GM23338 (cell line): Measurements from ENCODE around the gene ANKRD6. TPM values are rescaled to one million over a fixed set of nuclear protein-coding genes. Genes with fewer than 3 reads are reported as not detected.
A peak's percentile ranks its signal among the peaks of the same experiment; 100 is the strongest.

Experiments used
- ATAC-seq: fragments of 200-7000 bp; cut with Tn5 transposase; 3 replicates; pipeline ENCODE4 v1.9.1; 2020
- DNase-seq: peaks from one replicate; pipeline ENCODE4 v3.0.0-alpha.2; 2015; ENCODE audit warnings: low spot score
- H2AFZ ChIP-seq: fragments of 200-600 bp; sonication (generic); 2 replicates; pipeline ENCODE4 v1.8.0; 2016; ENCODE audit warnings: antibody characterized with exemption, mild to moderate bottlenecking, moderate library complexity
- H3F3A ChIP-seq: fragments of 200-600 bp; sonication (generic); replicated peaks from 2 replicates; pipeline ENCODE4 v1.8.0; 2017; ENCODE audit warnings: antibody characterized with exemption, mixed run types, low read depth
- H3K27ac ChIP-seq: fragments of 200-600 bp; sonication (generic); 2 replicates; pipeline ENCODE4 v1.6.1; 2016; ENCODE audit warnings: low read depth
- H3K27me3 ChIP-seq: fragments of 200-600 bp; sonication (generic); 2 replicates; pipeline ENCODE4 v1.8.0; 2016; ENCODE audit warnings: mild to moderate bottlenecking, mixed run types, moderate library complexity; ENCODE audit not compliant: insufficient read depth
- H3K36me3 ChIP-seq: fragments of 200-600 bp; sonication (generic); 2 replicates; pipeline ENCODE4 v1.8.0; 2016; ENCODE audit warnings: mild to moderate bottlenecking; ENCODE audit not compliant: insufficient read depth
- H3K4me1 ChIP-seq: fragments of 200-600 bp; sonication (generic); 2 replicates; pipeline ENCODE4 v1.8.0; 2016; ENCODE audit warnings: mild to moderate bottlenecking, moderate library complexity; ENCODE audit not compliant: insufficient read depth
- H3K4me2 ChIP-seq: fragments of 200-600 bp; sonication (generic); 2 replicates; pipeline ENCODE4 v1.7.1; 2017; ENCODE audit warnings: mixed run types
- H3K4me3 ChIP-seq: fragments of 200-600 bp; sonication (generic); 2 replicates; pipeline ENCODE4 v1.6.1; 2016; ENCODE audit warnings: mixed run types
- H3K79me2 ChIP-seq: fragments of 200-600 bp; sonication (generic); replicated peaks from 2 replicates; pipeline ENCODE4 v1.8.0; 2017; ENCODE audit warnings: mild to moderate bottlenecking; ENCODE audit not compliant: insufficient read depth
- H3K9me2 ChIP-seq: fragments of 200-600 bp; sonication (generic); 2 replicates; pipeline ENCODE4 v1.8.0; 2017; ENCODE audit not compliant: insufficient read depth
- H4K20me1 ChIP-seq: fragments of 200-600 bp; sonication (generic); replicated peaks from 2 replicates; pipeline ENCODE4 v1.8.0; 2017; ENCODE audit warnings: mild to moderate bottlenecking; ENCODE audit not compliant: insufficient read depth
- H3K27ac Mint-ChIP-seq: 2 replicates; pipeline ENCODE4 v1.8.0; 2020; ENCODE audit warnings: inconsistent platforms, mild to moderate bottlenecking, moderate library complexity, mixed read lengths
- H3K27me3 Mint-ChIP-seq: 3 replicates; pipeline ENCODE4 v1.8.0; 2022; ENCODE audit warnings: low read depth, mild to moderate bottlenecking, moderate library complexity, mixed read lengths, inconsistent platforms; ENCODE audit not compliant: insufficient read depth, poor library complexity
- H3K36me3 Mint-ChIP-seq: 3 replicates; pipeline ENCODE4 v1.8.0; 2021; ENCODE audit warnings: low read depth, mild to moderate bottlenecking, inconsistent platforms, moderate library complexity, mixed read lengths
- H3K4me1 Mint-ChIP-seq: 3 replicates; pipeline ENCODE4 v1.8.0; 2020; ENCODE audit warnings: mild to moderate bottlenecking, inconsistent platforms, mixed read lengths
- H3K4me3 Mint-ChIP-seq: 3 replicates; pipeline ENCODE4 v1.8.0; 2021; ENCODE audit warnings: moderate library complexity, mild to moderate bottlenecking, inconsistent platforms, mixed read lengths
- H3K9me3 Mint-ChIP-seq: 3 replicates; pipeline ENCODE4 v1.8.0; 2020; ENCODE audit warnings: moderate library complexity, mild to moderate bottlenecking, inconsistent platforms, mixed read lengths
- CREB1 ChIP-seq: fragments of 250-450 bp; sonication (Bioruptor Pico); IDR thresholded peaks from 2 replicates; pipeline ENCODE4 v1.5.0; 2020; ENCODE audit warnings: low read depth, mild to moderate bottlenecking, moderate library complexity
- ETS1 ChIP-seq: IDR thresholded peaks from 2 replicates; pipeline ENCODE4 v1.6.1; 2016; ENCODE audit warnings: antibody characterized with exemption
- JUNB ChIP-seq: IDR thresholded peaks from one replicate; pipeline ENCODE4 v1.6.1; 2016; ENCODE audit warnings: antibody characterized with exemption; ENCODE audit not compliant: unreplicated experiment
- POLR2AphosphoS5 ChIP-seq: IDR thresholded peaks from 2 replicates; pipeline ENCODE4 v1.6.1; 2016; ENCODE audit warnings: antibody characterized with exemption, low read depth
- STAT1 ChIP-seq: IDR thresholded peaks from one replicate; pipeline ENCODE4 v1.6.1; 2016; ENCODE audit warnings: antibody characterized with exemption; ENCODE audit not compliant: unreplicated experiment
- polyA plus RNA-seq: library from polyadenylated mRNA; unstranded; fragments of >200 nt; fragmentation: Nextera tagmentation; extraction: Ambion mirVana; gene quantifications from 2 replicates; pipeline ENCODE4 v1.2.1, GENCODE V29; 2016
- total RNA-seq: library from RNA; depleted of rRNA; stranded (reverse); fragments of >200 nt; shearing (Covaris generic); gene quantifications from 2 replicates; pipeline ENCODE4 v1.2.3, GENCODE V29; 2014
- TF ChIP-seq, protein P1 (sequence below): fragments of 250-450 bp; sonication (Bioruptor Pico); IDR thresholded peaks from 2 replicates; pipeline ENCODE4 v1.5.0; 2020; ENCODE audit warnings: mild to moderate bottlenecking, moderate library complexity

Gene ANKRD6
- total and polyA plus RNA-seq, 2 experiments from 2014 or later: 3.2 to 9.2 TPM

DNA sequence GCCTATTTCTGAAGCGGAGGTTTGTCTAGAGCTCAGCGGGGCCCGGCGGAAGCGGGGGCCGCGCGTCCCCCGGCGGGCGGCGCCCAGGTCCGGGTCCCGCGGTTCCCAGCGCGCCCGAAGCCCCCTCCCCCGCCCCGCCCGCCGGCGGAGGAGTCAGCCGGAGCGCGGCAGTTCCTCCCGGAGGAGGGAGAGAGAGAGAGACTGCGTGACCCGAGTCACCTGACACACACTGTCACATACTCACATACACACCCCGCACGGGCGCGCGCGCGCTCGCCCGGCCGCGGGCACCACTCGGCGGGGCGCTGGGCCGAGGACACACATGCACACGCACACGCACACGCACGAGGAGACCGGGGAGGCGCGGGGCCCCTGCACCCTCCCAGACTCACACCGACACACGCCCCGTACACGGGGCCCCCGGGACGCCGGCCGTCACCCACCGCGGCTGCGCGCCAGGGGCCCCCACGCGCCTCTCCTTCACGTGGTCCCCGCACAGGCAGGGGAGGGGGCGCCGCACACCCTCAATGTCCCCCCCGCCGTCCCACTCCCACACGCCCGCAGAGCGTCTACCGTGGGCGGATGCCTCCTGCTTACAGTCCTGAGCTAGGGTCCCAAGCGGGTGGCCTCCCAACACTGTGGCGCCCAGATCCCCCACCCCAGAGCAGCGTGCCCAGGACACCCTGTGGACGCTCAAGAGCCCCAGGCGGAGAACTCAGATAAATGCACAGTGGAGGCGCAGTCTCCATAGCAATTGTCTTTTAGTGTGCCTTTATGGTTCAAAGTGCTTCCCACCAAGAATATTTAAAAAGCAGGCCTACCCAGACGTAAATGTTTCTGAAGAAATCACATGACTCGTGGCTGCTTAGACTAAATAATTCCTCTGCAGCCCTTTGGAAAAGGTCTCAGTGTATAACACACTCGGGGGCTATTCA lies 20.6 kb upstream of the ANKRD6 start, which contains the start of gene RRAGD:
Gene RRAGD, minus strand, starts transcription at position 203 of the 935 bp plus-strand sequence. CDS start 280 bp downstream, outside the sequence.
- no peak for TF ChIP-seq CREB1 (CRISPR knock-in tag)
- Histone ChIP-seq H4K20me1 (no peaks in the 10 kb centered on the region; the same call in 1 of the 2 replicates), H3K27me3 (peaks cover 39% of the 10 kb centered on the region), H3K4me2 (peak within 1 kb of the TSS; percentile 80), H2AFZ (peak within 1 kb of the TSS; percentile 91), H3K79me2 (peaks cover 19% of the 10 kb centered on the region), H3K4me3 (peak within 1 kb of the TSS; percentile 90), H3K4me1 (peaks cover 31% of the 10 kb centered on the region), H3K36me3 (no peaks in the 10 kb centered on the region), H3K27ac (no peak within 1 kb of the TSS), H3F3A (peaks cover 6% of the 10 kb centered on the region; the same call in 1 of the 2 replicates), H3K9me2 (no peaks in the 10 kb centered on the region)
- DNase-seq (peak; percentile 70), ATAC-seq (peak; percentile 32)
- H3K36me3 Mint-ChIP-seq: no peaks in the 10 kb centered on the region
- H3K4me3 Mint-ChIP-seq: peak within 1 kb of the TSS; percentile 87
- peaks cover 31% of the 10 kb centered on the region for H3K4me1 Mint-ChIP-seq
- H3K27me3 Mint-ChIP-seq: peaks cover 33% of the 10 kb centered on the region
- no peak within 1 kb of the TSS for H3K27ac Mint-ChIP-seq
- H3K9me3 Mint-ChIP-seq: no peaks in the 10 kb centered on the region

DNA sequence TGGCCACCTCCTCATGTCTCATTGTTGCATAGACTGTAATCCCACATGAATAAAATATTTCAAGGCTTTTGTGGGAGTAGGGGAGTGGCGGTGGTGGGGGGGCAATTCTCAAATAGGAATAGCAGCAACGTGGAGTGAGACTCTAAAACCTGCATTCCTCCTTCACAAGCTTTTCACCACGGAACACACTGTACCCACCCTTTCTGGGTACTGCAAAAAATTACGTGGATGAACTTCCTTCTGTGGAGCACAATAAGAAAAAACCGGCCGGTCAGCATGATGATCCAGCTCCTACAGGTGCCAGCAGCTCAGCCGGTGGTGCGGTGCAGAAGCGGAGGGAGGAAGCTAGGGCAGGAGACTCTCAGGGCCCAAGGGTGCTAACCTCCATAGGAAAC lies 19.9 kb upstream of the ANKRD6 start:
- Mint-ChIP-seq H3K27ac (no peak overlapping the region), H3K4me1 (peaks cover 24% of the 10 kb centered on the region), H3K9me3 (no peaks in the 10 kb centered on the region), H3K36me3 (no peaks in the 10 kb centered on the region), H3K4me3 (peak overlapping the region; percentile 85), H3K27me3 (peaks cover 33% of the 10 kb centered on the region)
- no peak for ATAC-seq
- Histone ChIP-seq H3K4me1 (peaks cover 24% of the 10 kb centered on the region), H3K4me2 (peak overlapping the region; percentile 80), H3F3A (peaks cover 6% of the 10 kb centered on the region; the same call in 1 of the 2 replicates), H3K4me3 (peak overlapping the region; percentile 90), H3K27ac (no peak overlapping the region), H3K9me2 (no peaks in the 10 kb centered on the region), H4K20me1 (no peaks in the 10 kb centered on the region; the same call in 1 of the 2 replicates), H3K79me2 (peaks cover 12% of the 10 kb centered on the region), H3K36me3 (no peaks in the 10 kb centered on the region), H2AFZ (peak overlapping the region; percentile 91), H3K27me3 (peaks cover 39% of the 10 kb centered on the region)
- DNase-seq: no peak
- TF ChIP-seq ETS1 (no peak), STAT1 (no peak), JUNB (no peak), CREB1 (CRISPR knock-in tag) (no peak), POLR2AphosphoS5 (no peak)
- TF ChIP-seq, protein P1, sequence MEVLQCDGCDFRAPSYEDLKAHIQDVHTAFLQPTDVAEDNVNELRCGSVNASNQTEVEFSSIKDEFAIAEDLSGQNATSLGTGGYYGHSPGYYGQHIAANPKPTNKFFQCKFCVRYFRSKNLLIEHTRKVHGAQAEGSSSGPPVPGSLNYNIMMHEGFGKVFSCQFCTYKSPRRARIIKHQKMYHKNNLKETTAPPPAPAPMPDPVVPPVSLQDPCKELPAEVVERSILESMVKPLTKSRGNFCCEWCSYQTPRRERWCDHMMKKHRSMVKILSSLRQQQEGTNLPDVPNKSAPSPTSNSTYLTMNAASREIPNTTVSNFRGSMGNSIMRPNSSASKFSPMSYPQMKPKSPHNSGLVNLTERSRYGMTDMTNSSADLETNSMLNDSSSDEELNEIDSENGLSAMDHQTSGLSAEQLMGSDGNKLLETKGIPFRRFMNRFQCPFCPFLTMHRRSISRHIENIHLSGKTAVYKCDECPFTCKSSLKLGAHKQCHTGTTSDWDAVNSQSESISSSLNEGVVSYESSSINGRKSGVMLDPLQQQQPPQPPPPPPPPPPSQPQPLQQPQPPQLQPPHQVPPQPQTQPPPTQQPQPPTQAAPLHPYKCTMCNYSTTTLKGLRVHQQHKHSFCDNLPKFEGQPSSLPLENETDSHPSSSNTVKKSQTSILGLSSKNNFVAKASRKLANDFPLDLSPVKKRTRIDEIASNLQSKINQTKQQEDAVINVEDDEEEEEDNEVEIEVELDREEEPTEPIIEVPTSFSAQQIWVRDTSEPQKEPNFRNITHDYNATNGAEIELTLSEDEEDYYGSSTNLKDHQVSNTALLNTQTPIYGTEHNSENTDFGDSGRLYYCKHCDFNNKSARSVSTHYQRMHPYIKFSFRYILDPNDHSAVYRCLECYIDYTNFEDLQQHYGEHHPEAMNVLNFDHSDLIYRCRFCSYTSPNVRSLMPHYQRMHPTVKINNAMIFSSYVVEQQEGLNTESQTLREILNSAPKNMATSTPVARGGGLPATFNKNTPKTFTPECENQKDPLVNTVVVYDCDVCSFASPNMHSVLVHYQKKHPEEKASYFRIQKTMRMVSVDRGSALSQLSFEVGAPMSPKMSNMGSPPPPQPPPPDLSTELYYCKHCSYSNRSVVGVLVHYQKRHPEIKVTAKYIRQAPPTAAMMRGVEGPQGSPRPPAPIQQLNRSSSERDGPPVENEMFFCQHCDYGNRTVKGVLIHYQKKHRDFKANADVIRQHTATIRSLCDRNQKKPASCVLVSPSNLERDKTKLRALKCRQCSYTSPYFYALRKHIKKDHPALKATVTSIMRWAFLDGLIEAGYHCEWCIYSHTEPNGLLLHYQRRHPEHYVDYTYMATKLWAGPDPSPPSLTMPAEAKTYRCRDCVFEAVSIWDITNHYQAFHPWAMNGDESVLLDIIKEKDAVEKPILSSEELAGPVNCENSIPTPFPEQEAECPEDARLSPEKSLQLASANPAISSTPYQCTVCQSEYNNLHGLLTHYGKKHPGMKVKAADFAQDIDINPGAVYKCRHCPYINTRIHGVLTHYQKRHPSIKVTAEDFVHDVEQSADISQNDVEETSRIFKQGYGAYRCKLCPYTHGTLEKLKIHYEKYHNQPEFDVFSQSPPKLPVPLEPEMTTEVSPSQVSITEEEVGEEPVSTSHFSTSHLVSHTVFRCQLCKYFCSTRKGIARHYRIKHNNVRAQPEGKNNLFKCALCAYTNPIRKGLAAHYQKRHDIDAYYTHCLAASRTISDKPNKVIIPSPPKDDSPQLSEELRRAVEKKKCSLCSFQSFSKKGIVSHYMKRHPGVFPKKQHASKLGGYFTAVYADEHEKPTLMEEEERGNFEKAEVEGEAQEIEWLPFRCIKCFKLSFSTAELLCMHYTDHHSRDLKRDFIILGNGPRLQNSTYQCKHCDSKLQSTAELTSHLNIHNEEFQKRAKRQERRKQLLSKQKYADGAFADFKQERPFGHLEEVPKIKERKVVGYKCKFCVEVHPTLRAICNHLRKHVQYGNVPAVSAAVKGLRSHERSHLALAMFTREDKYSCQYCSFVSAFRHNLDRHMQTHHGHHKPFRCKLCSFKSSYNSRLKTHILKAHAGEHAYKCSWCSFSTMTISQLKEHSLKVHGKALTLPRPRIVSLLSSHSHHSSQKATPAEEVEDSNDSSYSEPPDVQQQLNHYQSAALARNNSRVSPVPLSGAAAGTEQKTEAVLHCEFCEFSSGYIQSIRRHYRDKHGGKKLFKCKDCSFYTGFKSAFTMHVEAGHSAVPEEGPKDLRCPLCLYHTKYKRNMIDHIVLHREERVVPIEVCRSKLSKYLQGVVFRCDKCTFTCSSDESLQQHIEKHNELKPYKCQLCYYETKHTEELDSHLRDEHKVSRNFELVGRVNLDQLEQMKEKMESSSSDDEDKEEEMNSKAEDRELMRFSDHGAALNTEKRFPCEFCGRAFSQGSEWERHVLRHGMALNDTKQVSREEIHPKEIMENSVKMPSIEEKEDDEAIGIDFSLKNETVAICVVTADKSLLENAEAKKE: no peak
